Activated naive CD4-positive, alpha-beta T cell treated with anti-CD3 and anti-CD28 coated beads, Interleukin-2, amount 50 U/mL, for 24 hours (primary cell): ENCODE measurements around the gene ADH1B.
"Not testable (repeated sequence)": the region's sequence is repeated elsewhere in the genome, so short reads cannot be mapped to it uniquely, and the experiment has no call there.

Experiments
- H3K27ac Mint-ChIP-seq: one replicate; pipeline ENCODE4 v1.8.0; 2021; ENCODE audit warnings: mild to moderate bottlenecking, mixed read lengths
- H3K27me3 Mint-ChIP-seq: one replicate; pipeline ENCODE4 v1.8.0; 2021; ENCODE audit warnings: mixed read lengths
- H3K36me3 Mint-ChIP-seq: one replicate; pipeline ENCODE4 v1.8.0; 2021; ENCODE audit warnings: mixed read lengths
- H3K4me1 Mint-ChIP-seq: one replicate; pipeline ENCODE4 v1.8.0; 2021; ENCODE audit warnings: mixed read lengths
- H3K4me3 Mint-ChIP-seq: one replicate; pipeline ENCODE4 v1.8.0; 2021; ENCODE audit warnings: mild to moderate bottlenecking, mixed read lengths
- H3K9me3 Mint-ChIP-seq: one replicate; pipeline ENCODE4 v1.8.0; 2021; ENCODE audit warnings: mixed read lengths

Gene ADH1B

DNA sequence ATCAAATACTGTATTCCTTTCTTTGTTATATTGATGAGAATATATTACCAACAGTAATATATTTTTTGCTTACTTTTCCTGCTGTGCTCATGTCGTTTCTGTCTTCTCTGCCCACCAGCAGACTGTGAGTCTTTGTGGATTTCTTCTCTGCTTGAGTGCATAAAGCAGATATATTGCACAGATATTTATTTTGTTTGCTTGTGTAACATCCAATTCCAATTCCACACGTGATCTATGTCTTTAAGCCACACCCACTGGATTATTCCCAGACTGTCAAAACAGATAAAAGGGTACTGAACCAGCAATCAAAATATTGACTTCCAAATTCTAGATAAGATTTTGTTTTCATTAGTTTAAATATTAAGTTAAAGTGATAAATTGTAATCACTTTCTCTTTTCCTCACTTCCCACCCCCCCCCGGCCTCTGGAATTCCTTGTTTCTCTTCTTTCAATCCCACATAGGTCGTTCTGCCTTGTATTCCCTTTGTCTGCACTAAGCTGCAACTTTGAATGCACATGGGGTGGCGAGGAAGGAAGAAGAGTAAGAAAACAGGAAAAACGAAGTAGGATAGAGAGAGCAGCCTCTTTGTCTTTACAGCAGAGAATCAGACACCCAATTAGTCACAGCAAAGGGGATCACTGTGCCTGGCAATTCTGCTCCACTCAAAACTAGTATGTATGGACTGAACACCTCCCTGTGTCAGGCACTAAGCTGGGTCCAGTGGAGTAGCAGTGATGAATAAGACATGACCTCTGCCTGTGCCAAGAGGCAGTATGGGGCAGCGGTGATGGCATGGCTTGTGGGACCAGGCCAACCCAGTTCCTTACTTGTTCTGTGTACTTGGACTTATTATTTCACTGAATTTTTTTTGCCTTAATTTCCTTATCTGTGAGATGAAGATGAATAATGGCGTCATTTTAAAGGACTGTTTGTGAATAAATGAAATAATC, at the start of gene ADH1B:
Gene ADH1B (minus strand): TSS at position 161 of the 951 bp plus-strand sequence. CDS start 70 bp downstream, at position 91.
- H3K36me3 Mint-ChIP-seq: no peaks in the 10 kb centered on the region
- no peaks in the 10 kb centered on the region for H3K4me1 Mint-ChIP-seq
- no peak within 1 kb of the TSS for H3K27ac Mint-ChIP-seq
- no peak within 1 kb of the TSS for H3K4me3 Mint-ChIP-seq
- no peaks in the 10 kb centered on the region for H3K9me3 Mint-ChIP-seq
- H3K27me3 Mint-ChIP-seq: peaks cover 3% of the 10 kb centered on the region

GRCh38 chr4:99367817-99368216, 46.6 kb upstream of the ADH1B start:
- not testable (repeated sequence) for H3K36me3 Mint-ChIP-seq, H3K9me3 Mint-ChIP-seq, H3K4me3 Mint-ChIP-seq, H3K4me1 Mint-ChIP-seq, H3K27ac Mint-ChIP-seq
- peaks cover 16% of the 10 kb centered on the region for H3K27me3 Mint-ChIP-seq

DNA sequence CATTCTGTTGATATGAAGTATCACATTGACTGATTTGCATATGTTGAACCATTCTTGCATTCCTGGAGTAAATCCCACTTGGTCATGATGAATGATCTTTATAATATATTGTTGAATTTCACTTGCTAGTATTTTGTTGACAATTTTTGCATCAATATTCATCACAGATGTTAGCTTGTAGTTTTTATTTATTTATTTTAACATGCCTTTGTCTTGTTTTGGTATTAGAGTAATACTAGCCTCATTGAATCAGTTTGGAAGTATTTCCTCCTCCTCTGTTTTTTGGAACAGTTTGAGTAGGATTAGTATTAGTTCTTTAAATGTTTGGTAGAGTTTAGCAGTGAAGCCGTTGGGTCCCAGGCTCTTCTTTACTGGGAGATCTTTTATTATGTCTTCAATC, 45.3 kb upstream of the ADH1B start:
- peaks cover 14% of the 10 kb centered on the region for H3K27me3 Mint-ChIP-seq
- H3K4me1 Mint-ChIP-seq: no peaks in the 10 kb centered on the region
- H3K27ac Mint-ChIP-seq: no peak overlapping the region
- no peaks in the 10 kb centered on the region for H3K9me3 Mint-ChIP-seq
- no peak overlapping the region for H3K4me3 Mint-ChIP-seq
- H3K36me3 Mint-ChIP-seq: no peaks in the 10 kb centered on the region

DNA sequence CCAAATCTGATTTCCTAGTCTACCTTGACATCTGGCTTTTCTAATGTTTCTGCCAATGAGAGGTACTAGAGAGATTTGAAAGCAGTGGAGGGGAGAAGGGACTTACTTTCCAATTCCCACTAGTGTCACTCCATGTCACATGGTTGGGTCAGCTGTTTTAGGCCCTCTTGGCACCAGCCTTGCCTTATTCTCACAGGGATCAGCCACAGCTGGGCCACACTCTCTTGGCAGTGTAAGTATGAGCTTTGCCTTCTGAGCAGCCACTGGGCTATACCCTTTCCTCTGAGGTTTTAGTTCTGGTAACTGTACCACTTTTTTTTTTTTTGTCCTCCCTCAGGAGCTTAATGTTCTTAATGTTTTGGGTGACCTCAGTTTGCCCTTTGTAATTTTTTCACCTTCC, 41.6 kb upstream of the ADH1B start:
- Mint-ChIP-seq H3K4me1 (no peaks in the 10 kb centered on the region), H3K36me3 (no peaks in the 10 kb centered on the region), H3K27me3 (peaks cover 11% of the 10 kb centered on the region), H3K4me3 (no peak overlapping the region), H3K27ac (no peak overlapping the region), H3K9me3 (no peaks in the 10 kb centered on the region)

GRCh38 chr4:99361899-99362275, 40.7 kb upstream of the ADH1B start:
- H3K36me3 Mint-ChIP-seq: no peaks in the 10 kb centered on the region
- H3K27ac Mint-ChIP-seq: no peak overlapping the region
- H3K4me3 Mint-ChIP-seq: no peak overlapping the region
- H3K27me3 Mint-ChIP-seq: peaks cover 7% of the 10 kb centered on the region
- H3K4me1 Mint-ChIP-seq: no peaks in the 10 kb centered on the region
- H3K9me3 Mint-ChIP-seq: no peaks in the 10 kb centered on the region

- no peaks in the 10 kb centered on the region for H3K4me1 Mint-ChIP-seq
- H3K4me3 Mint-ChIP-seq: no peak overlapping the region
- H3K36me3 Mint-ChIP-seq: no peaks in the 10 kb centered on the region
- H3K27ac Mint-ChIP-seq: no peak overlapping the region
- H3K27me3 Mint-ChIP-seq: peaks cover 8% of the 10 kb centered on the region
- H3K9me3 Mint-ChIP-seq: no peaks in the 10 kb centered on the region
Observed at GRCh38 chr4:99361268-99361898, 40.2 kb upstream of the ADH1B start.

- peaks cover 6% of the 10 kb centered on the region for H3K27me3 Mint-ChIP-seq
- no peaks in the 10 kb centered on the region for H3K4me1 Mint-ChIP-seq
- H3K9me3 Mint-ChIP-seq: no peaks in the 10 kb centered on the region
- no peak overlapping the region for H3K4me3 Mint-ChIP-seq
- H3K27ac Mint-ChIP-seq: no peak overlapping the region
- peaks cover 2% of the 10 kb centered on the region for H3K36me3 Mint-ChIP-seq
Observed at GRCh38 chr4:99359480-99360204, 38.4 kb upstream of the ADH1B start.

DNA sequence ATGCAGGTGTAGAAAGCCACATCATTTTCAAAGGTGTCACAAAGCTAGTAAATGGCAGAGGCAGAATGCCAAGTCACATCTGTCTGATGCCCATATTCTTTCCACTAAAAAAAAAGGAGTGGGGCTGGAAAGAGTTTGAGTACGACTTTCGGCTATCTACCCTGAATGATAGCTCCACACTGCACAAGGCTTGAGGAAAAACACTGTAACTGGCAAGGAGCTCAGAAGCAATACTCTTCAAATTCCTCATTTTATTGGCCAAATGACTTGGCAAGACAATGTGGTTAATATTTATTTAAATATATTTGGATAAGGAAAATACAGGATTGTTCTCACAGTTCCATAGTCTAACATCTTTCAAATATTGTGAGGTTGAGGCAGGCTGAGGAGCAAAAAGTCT, 36.7 kb upstream of the ADH1B start:
- H3K27me3 Mint-ChIP-seq: peaks cover 8% of the 10 kb centered on the region
- H3K4me3 Mint-ChIP-seq: no peak overlapping the region
- peaks cover 2% of the 10 kb centered on the region for H3K36me3 Mint-ChIP-seq
- no peak overlapping the region for H3K27ac Mint-ChIP-seq
- no peaks in the 10 kb centered on the region for H3K9me3 Mint-ChIP-seq
- H3K4me1 Mint-ChIP-seq: no peaks in the 10 kb centered on the region

DNA sequence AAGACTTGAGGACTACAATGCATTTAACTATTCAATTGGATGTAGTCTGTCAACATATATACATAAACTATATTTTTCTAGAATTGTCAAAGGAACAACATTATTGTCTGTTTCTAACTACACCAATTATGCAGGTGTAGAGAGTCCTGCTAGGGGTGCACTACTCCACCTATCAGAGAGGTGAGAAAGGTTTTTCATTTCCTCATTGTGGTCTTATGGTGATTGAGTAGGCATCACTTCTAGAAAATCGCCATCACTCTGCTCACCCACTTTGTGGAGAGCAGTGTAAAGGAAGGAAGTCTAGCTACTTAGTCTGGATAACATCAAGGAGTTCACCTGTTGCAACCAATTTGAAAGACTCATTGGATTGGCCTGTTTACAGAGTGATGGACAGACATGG, 35.8 kb upstream of the ADH1B start:
- H3K9me3 Mint-ChIP-seq: no peaks in the 10 kb centered on the region
- no peak overlapping the region for H3K4me3 Mint-ChIP-seq
- H3K27ac Mint-ChIP-seq: no peak overlapping the region
- peaks cover 2% of the 10 kb centered on the region for H3K36me3 Mint-ChIP-seq
- H3K4me1 Mint-ChIP-seq: no peaks in the 10 kb centered on the region
- peaks cover 8% of the 10 kb centered on the region for H3K27me3 Mint-ChIP-seq

DNA sequence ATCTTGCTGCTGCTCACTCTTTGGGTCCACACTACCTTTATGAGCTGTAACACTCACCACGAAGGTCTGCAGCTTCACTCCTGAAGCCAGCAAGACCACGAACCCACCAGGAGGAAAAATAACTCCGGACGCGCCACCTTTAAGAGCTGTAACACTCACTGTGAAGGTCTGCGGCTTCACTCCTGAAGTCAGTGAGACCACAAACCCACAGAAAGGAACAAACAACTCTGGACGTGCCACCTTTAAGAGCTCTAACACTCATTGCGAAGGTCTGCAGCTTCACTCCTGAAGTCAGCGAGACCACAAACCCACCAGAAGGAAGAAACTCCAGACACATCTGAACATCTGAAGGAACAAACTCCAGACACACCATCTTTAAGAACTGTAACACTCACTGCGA, 34.9 kb upstream of the ADH1B start:
- not testable (repeated sequence) for H3K4me1 Mint-ChIP-seq, H3K27me3 Mint-ChIP-seq, H3K9me3 Mint-ChIP-seq, H3K27ac Mint-ChIP-seq, H3K36me3 Mint-ChIP-seq, H3K4me3 Mint-ChIP-seq

DNA sequence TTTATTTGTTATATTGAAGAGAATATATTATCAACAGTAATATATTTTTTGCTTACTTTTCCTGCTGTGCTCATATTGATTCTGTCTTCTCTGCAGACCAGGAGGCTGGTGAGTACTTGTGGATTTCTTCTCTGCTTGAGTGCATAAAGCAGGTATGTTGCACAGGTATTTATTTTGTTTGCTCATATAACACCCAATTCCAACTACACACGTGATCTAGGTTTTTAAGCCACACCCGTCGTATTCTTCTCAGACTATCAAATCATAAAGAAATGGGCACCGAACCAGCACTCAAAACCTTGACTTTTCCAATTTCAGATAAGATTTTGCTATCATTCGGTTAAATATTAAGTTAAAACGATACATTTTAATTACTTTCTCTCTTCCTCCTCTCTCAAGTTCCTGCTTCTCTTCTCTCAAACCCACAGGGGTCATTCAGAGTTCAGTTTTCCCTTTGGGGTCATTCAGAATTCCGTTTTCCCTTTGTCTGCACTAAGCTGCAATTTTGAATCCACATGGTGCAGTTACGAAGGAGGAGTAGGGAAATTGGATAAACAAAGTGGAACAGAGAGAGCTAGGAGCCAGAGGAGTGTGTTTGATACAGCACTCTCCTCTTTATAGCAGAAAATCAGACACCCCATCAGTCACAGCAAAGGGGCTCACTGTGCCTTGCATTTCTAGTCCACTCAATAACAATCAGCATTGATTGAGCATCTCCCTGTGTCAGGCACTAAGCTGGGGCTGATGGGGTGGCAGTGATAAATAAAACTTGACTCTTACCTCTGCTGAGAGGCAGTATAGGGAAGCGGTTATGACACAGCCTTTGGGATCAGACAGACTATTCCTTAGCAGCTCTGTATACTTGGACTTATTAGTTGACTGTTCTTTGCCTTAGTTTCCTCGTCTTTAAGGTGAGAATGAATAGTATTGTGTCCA, 31.7 kb upstream of the ADH1B start, which contains the start of gene ADH1C:
Gene ADH1C (minus strand): TSS at position 145 of the 936 bp plus-strand sequence. CDS start 71 bp downstream, at position 74.
- H3K27ac Mint-ChIP-seq: no peak within 1 kb of the TSS
- peaks cover 10% of the 10 kb centered on the region for H3K27me3 Mint-ChIP-seq
- no peak within 1 kb of the TSS for H3K4me3 Mint-ChIP-seq
- no peaks in the 10 kb centered on the region for H3K9me3 Mint-ChIP-seq
- peaks cover 2% of the 10 kb centered on the region for H3K36me3 Mint-ChIP-seq
- no peaks in the 10 kb centered on the region for H3K4me1 Mint-ChIP-seq

- H3K9me3 Mint-ChIP-seq: no peaks in the 10 kb centered on the region
- H3K4me1 Mint-ChIP-seq: no peaks in the 10 kb centered on the region
- H3K27ac Mint-ChIP-seq: no peak overlapping the region
- H3K4me3 Mint-ChIP-seq: no peak overlapping the region
- H3K36me3 Mint-ChIP-seq: peaks cover 2% of the 10 kb centered on the region
- peaks cover 9% of the 10 kb centered on the region for H3K27me3 Mint-ChIP-seq
Observed at GRCh38 chr4:99351487-99351886, 30.3 kb upstream of the ADH1B start.

DNA sequence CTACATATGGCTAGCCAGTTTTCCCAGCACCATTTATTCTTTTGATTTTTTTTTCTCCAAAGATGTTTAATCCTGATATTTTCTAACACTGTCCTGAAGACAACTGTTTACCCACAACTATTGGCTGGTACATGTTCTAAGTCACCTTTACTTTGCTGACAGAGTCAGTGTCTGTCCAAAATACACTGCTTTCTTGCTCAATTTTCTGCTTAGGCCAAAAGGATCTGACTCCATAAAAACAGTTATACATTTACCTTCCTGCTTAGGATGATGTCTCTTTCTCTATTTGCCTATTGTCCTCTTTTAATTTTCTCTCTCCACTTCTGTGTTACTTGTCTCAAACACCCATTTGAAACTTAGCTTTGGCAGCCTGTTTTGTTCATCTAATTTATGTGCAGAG, 28.1 kb upstream of the ADH1B start:
- H3K36me3 Mint-ChIP-seq: no peaks in the 10 kb centered on the region
- no peaks in the 10 kb centered on the region for H3K9me3 Mint-ChIP-seq
- H3K27me3 Mint-ChIP-seq: peaks cover 8% of the 10 kb centered on the region
- H3K4me3 Mint-ChIP-seq: no peak overlapping the region
- H3K27ac Mint-ChIP-seq: no peak overlapping the region
- no peaks in the 10 kb centered on the region for H3K4me1 Mint-ChIP-seq

- H3K4me3 Mint-ChIP-seq, H3K36me3 Mint-ChIP-seq: not testable (repeated sequence)
Observed at GRCh38 chr4:99342624-99343023, 21.4 kb upstream of the ADH1B start.

GRCh38 chr4:99341426-99341825, 20.2 kb upstream of the ADH1B start:
- H3K4me3 Mint-ChIP-seq: no peak overlapping the region
- H3K27ac Mint-ChIP-seq: no peak overlapping the region
- H3K36me3 Mint-ChIP-seq: no peaks in the 10 kb centered on the region
- no peaks in the 10 kb centered on the region for H3K4me1 Mint-ChIP-seq
- H3K9me3 Mint-ChIP-seq: no peaks in the 10 kb centered on the region
- peaks cover 7% of the 10 kb centered on the region for H3K27me3 Mint-ChIP-seq

More at GRCh38 chr4:99342624-99343023, 21.4 kb upstream of the ADH1B start:
- not testable (repeated sequence) for H3K27ac Mint-ChIP-seq, H3K4me1 Mint-ChIP-seq, H3K27me3 Mint-ChIP-seq, H3K9me3 Mint-ChIP-seq
